AG10803 (cell line): ENCODE results near the gene ZGLP1.

Experiments
- DNase-seq: peaks from one replicate; pipeline ENCODE4 v3.0.0; 2010; ENCODE audit warnings: low read depth
- H3K4me3 ChIP-seq: 2 replicates; pipeline ENCODE4 v1.5.1; 2011; ENCODE audit warnings: mild to moderate bottlenecking, low read length, control low read depth
- CTCF ChIP-seq: conservative IDR thresholded peaks from 2 replicates; pipeline ENCODE4 v1.5.1; 2011; ENCODE audit warnings: mild to moderate bottlenecking, low read length, control low read depth, inconsistent platforms

Gene ZGLP1

GRCh38 chr19:10309423-10309822 is at the start of gene ZGLP1:
Gene ZGLP1, minus strand, starts transcription at chr19:10309815.
- no peak for TF ChIP-seq CTCF
- no peak for DNase-seq
- no peak within 1 kb of the TSS for H3K4me3 ChIP-seq

GRCh38 chr19:10356431-10356830 is 46.8 kb upstream of the ZGLP1 start:
- no peak for TF ChIP-seq CTCF
- no peak for DNase-seq
- no peak overlapping the region for H3K4me3 ChIP-seq

- H3K4me3 ChIP-seq: no peak overlapping the region
- no peak for DNase-seq
- TF ChIP-seq CTCF: no peak
Measured at GRCh38 chr19:10353793-10354391, 44.3 kb upstream of the ZGLP1 start.

- no peak for TF ChIP-seq CTCF
- no peak overlapping the region for H3K4me3 ChIP-seq
- DNase-seq: no peak
Measured at GRCh38 chr19:10352764-10353671, 43.4 kb upstream of the ZGLP1 start.

- no peak for DNase-seq
- no peak overlapping the region for H3K4me3 ChIP-seq
Measured at GRCh38 chr19:10346509-10346908, 36.9 kb upstream of the ZGLP1 start.

GRCh38 chr19:10344780-10345179 is 35.2 kb upstream of the ZGLP1 start:
- no peak overlapping the region for H3K4me3 ChIP-seq
- peak; percentile 26 for DNase-seq
- TF ChIP-seq CTCF: no peak

More at GRCh38 chr19:10346509-10346908, 36.9 kb upstream of the ZGLP1 start:
- TF ChIP-seq CTCF: no peak

GRCh38 chr19:10343495-10343894 is 33.9 kb upstream of the ZGLP1 start:
- TF ChIP-seq CTCF: no peak
- no peak overlapping the region for H3K4me3 ChIP-seq
- no peak for DNase-seq
